Kidney epithelial cell (primary cell): ENCODE results near the gene C1orf52. TPM values are rescaled to one million over a fixed set of nuclear protein-coding genes. Genes with fewer than 3 reads are reported as not detected.

Source experiments
- DNase-seq: peaks from one replicate; pipeline ENCODE4 v3.0.0-alpha.2; 2010; ENCODE audit warnings: low read depth
- H3K27me3 ChIP-seq: 2 replicates; pipeline ENCODE4 v1.6.0; 2011; ENCODE audit warnings: low read length; ENCODE audit not compliant: control insufficient read depth, insufficient read depth
- H3K36me3 ChIP-seq: 2 replicates; pipeline ENCODE4 v1.5.1; 2011; ENCODE audit warnings: low read length; ENCODE audit not compliant: control insufficient read depth, insufficient read depth
- H3K4me3 ChIP-seq: 2 replicates; pipeline ENCODE4 v1.5.1; 2011; ENCODE audit warnings: low read depth, mild to moderate bottlenecking, control low read depth, low read length
- total RNA-seq: library from RNA; depleted of rRNA; stranded (reverse); fragments of >200 nt; gene quantifications from 2 replicates; pipeline ENCODE4 v1.2.3, GENCODE V29; 2015
- TF ChIP-seq, protein P1 (sequence below): IDR thresholded peaks from 2 replicates; pipeline ENCODE4 v1.5.1; 2011; ENCODE audit warnings: mild to moderate bottlenecking, moderate library complexity, low read length, control low read depth, inconsistent platforms; ENCODE audit not compliant: insufficient read depth, poor library complexity, severe bottlenecking

The C1orf52 gene
- total RNA-seq, 1 donor from 2014 or later = 14.1 TPM

GRCh38 chr1:85219853-85220610 lies 39.4 kb downstream of the C1orf52 start:
- Histone ChIP-seq H3K4me3 (no peak overlapping the region), H3K36me3 (no peaks in the 10 kb centered on the region), H3K27me3 (no peaks in the 10 kb centered on the region)
- TF ChIP-seq, protein P1, sequence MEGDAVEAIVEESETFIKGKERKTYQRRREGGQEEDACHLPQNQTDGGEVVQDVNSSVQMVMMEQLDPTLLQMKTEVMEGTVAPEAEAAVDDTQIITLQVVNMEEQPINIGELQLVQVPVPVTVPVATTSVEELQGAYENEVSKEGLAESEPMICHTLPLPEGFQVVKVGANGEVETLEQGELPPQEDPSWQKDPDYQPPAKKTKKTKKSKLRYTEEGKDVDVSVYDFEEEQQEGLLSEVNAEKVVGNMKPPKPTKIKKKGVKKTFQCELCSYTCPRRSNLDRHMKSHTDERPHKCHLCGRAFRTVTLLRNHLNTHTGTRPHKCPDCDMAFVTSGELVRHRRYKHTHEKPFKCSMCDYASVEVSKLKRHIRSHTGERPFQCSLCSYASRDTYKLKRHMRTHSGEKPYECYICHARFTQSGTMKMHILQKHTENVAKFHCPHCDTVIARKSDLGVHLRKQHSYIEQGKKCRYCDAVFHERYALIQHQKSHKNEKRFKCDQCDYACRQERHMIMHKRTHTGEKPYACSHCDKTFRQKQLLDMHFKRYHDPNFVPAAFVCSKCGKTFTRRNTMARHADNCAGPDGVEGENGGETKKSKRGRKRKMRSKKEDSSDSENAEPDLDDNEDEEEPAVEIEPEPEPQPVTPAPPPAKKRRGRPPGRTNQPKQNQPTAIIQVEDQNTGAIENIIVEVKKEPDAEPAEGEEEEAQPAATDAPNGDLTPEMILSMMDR = no peak
- DNase-seq = no peak

DNA sequence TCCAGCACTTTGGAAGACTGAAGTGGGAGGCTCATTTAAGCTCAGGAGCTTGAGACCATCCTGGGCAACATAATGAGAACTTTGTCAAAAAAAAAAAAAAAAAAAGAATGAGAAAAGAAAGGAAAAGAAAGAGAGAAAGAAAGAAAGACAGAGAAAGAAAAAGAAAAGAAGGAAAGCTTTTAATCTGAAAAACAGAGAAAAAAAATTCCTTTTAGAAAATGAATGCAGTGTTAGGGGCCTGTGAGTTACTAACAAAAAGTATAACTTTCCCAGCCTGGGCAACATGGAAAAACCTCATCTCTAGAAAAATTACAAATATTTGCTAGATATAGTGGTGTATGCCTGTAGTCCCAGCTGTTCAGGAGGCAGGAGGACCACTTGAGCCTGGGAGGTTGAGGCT lies 42.8 kb downstream of the C1orf52 start:
- DNase-seq = no peak

DNA sequence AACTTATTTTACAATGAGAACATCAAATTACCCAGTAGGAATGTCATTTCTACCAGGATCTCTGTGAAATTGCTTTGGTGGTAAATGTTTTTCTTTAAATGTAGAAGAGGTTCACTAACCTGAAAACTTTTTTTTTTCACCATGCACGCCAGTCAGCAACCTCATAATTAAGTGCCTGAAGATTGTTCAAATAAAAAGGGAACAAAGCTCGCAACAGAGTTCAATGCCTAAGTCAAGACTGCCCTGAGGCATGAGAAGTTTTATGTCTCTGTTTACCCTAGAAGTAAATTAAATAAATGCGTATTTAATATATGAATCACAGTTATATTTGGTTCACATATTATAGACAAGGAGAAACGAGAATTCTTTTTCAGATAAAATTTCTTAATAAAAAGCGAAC lies 44.8 kb downstream of the C1orf52 start:
- TF ChIP-seq, protein P1 = no peak
- Histone ChIP-seq H3K27me3 (no peaks in the 10 kb centered on the region), H3K36me3 (no peaks in the 10 kb centered on the region), H3K4me3 (no peak overlapping the region)
- DNase-seq = no peak

More for the DNA sequence above, 42.8 kb downstream of the C1orf52 start:
- Histone ChIP-seq H3K36me3 (no peaks in the 10 kb centered on the region), H3K4me3 (no peak overlapping the region), H3K27me3 (no peaks in the 10 kb centered on the region)
- TF ChIP-seq, protein P1 = no peak

DNA sequence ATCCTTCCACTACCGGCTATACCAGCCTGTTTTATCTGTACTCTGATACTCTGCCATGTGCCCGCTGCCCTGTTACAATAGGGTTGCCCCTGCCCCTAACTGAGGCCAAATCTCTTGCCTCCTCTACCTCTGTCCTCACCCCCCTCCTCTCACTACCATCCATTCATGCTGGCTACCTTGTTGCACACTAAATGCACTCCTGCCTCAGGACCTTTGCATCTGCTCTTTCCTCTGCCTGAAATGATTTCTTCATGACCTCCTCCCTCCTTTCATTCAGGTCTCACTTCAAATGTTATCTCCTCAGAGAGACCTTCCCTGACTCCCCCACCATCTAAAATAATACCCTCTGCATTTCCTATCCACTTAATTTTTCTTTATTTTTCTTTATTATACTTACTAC lies 51.0 kb downstream of the C1orf52 start:
- DNase-seq = no peak
- TF ChIP-seq, protein P1 = no peak
- no peaks in the 10 kb centered on the region for H3K27me3 ChIP-seq
- H3K4me3 ChIP-seq = no peak overlapping the region
- no peaks in the 10 kb centered on the region for H3K36me3 ChIP-seq

DNA sequence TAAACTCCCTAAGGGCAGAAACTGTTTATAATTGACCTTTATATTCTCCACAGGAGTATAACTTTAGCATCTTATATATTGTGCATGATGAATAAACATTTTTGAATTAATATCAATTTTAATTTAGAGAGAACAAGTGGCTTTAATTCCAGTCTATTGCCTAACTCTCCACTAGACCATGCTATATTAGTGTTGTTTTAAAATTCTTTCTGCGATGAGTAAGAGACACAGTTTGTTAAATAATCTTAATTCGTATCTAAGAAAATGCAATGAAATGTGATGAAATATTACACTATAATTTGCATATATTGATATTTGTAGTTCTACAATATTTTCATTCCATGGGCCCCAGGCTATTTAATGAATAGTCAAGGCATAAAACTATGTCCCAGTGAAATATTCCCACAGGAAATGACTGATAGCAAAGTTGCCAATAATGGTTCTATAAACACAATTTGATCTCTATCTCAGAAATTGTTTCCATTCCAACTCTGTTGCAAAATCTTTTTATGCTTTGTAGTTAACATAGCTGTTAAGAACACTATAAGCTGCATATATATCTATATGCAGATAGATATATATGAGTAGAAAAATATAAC lies 55.8 kb downstream of the C1orf52 start:
- H3K36me3 ChIP-seq = no peaks in the 10 kb centered on the region
- H3K27me3 ChIP-seq = no peaks in the 10 kb centered on the region
- no peak for DNase-seq
- TF ChIP-seq, protein P1 = no peak
- H3K4me3 ChIP-seq = no peak overlapping the region
